ENCODE results near the gene SYNPR.

Gene SYNPR

DNA sequence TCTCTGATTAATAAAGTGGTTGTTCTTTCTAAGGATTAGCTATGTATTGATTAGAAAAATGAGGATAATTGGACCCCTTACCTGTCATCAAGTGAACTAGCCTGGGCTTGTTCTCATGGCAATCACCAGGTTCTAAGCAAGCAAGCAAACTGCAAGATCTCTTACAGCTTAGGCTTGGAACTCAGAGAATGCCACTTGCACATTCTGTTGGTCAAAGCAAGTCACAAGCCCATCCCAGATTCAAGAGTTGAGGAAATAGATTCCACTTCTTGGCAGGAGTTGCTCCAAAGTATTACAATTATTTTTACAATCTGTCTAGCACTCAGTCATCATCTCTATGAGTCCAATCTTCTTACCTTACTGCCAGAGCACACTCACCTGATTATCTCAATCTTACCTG lies 180.3 kb downstream of the SYNPR start:
- Histone ChIP-seq H3K4me1 (ENCODE audit: control insufficient read depth, insufficient read depth, low read length) (no peaks in the 10 kb centered on the region), H3K36me3 (ENCODE audit: control insufficient read depth, insufficient read depth, low read length) (no peaks in the 10 kb centered on the region), H3K27ac (ENCODE audit: low read length) (no peak overlapping the region), H3K9me3 (ENCODE audit: control insufficient read depth, insufficient read depth, low read length) (no peaks in the 10 kb centered on the region), H3K27me3 (ENCODE audit: control insufficient read depth, insufficient read depth, low read length) (no peaks in the 10 kb centered on the region), H3K4me3 (ENCODE audit: low read length) (no peak overlapping the region)
- no peak for DNase-seq (ENCODE audit: low read depth, low spot score)

DNA sequence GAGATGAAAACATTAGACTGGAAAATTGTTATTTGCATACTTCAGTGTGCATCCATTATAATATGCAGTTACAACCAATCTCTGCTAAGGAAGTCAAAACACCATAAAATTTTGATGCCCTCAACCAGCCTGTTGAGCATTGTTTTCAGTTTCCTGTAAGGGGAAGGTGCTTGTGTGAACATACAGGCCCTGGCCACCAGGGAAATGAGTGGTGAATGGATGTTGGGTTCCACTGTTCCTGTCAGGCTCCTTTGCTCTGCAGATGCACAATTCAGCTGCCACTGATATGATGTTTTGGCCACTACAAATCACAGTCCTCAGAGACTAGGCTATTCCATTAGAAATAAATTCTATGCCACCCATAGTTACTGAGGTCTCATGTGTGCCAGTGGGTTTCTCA lies 184.6 kb downstream of the SYNPR start:
- H3K27ac ChIP-seq (ENCODE audit: low read length): no peak overlapping the region
- DNase-seq (ENCODE audit: low read depth, low spot score): no peak
- H3K36me3 ChIP-seq (ENCODE audit: control insufficient read depth, insufficient read depth, low read length): no peaks in the 10 kb centered on the region
- H3K9me3 ChIP-seq (ENCODE audit: control insufficient read depth, insufficient read depth, low read length): no peaks in the 10 kb centered on the region
- no peak overlapping the region for H3K4me3 ChIP-seq (ENCODE audit: low read length)
- H3K4me1 ChIP-seq (ENCODE audit: control insufficient read depth, insufficient read depth, low read length): no peaks in the 10 kb centered on the region
- H3K27me3 ChIP-seq (ENCODE audit: control insufficient read depth, insufficient read depth, low read length): no peaks in the 10 kb centered on the region

GRCh38 chr3:63467392-63467791 lies 189.3 kb downstream of the SYNPR start:
- no CpG with 5 or more reads among the region's 3 CpGs for WGBS (ENCODE audit: insufficient coverage, insufficient read length)
- no peaks in the 10 kb centered on the region for H3K9me3 ChIP-seq (ENCODE audit: control insufficient read depth, insufficient read depth, low read length)
- no peak overlapping the region for H3K4me3 ChIP-seq (ENCODE audit: low read length)
- no peaks in the 10 kb centered on the region for H3K4me1 ChIP-seq (ENCODE audit: control insufficient read depth, insufficient read depth, low read length)
- H3K36me3 ChIP-seq (ENCODE audit: control insufficient read depth, insufficient read depth, low read length): no peaks in the 10 kb centered on the region
- no peak for DNase-seq (ENCODE audit: low read depth, low spot score)
- no peak overlapping the region for H3K27ac ChIP-seq (ENCODE audit: low read length)
- no peaks in the 10 kb centered on the region for H3K27me3 ChIP-seq (ENCODE audit: control insufficient read depth, insufficient read depth, low read length)

- Histone ChIP-seq H3K9me3 (ENCODE audit: control insufficient read depth, insufficient read depth, low read length) (no peaks in the 10 kb centered on the region), H3K4me3 (ENCODE audit: low read length) (no peak overlapping the region), H3K27ac (ENCODE audit: low read length) (no peak overlapping the region), H3K27me3 (ENCODE audit: control insufficient read depth, insufficient read depth, low read length) (no peaks in the 10 kb centered on the region), H3K36me3 (ENCODE audit: control insufficient read depth, insufficient read depth, low read length) (no peaks in the 10 kb centered on the region), H3K4me1 (ENCODE audit: control insufficient read depth, insufficient read depth, low read length) (no peaks in the 10 kb centered on the region)
- no peak for DNase-seq (ENCODE audit: low read depth, low spot score)
- no CpG with 5 or more reads among the region's 1 CpG for WGBS (ENCODE audit: insufficient coverage, insufficient read length)
Measured at GRCh38 chr3:63470745-63471144, 192.6 kb downstream of the SYNPR start.

DNA sequence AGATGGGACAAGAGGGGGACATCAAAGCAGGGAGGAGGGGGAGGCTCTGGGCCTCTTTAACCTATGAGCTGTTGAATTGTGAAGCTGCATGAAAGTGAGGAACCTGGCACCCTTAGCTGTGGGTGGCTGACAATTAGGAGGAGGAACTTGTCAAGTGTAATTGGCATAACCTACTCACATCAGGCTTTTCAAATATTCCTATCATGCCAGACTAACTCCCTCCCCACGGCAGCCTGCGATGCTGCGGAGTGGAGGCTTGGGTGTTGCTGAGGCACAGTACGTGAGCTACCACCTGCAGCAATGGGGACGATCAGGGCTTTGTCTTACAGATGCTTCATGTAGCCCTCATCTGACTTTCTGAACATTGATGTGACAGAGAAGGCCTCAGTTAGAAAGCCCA lies 193.7 kb downstream of the SYNPR start:
- Histone ChIP-seq H3K27me3 (ENCODE audit: control insufficient read depth, insufficient read depth, low read length) (no peaks in the 10 kb centered on the region), H3K4me1 (ENCODE audit: control insufficient read depth, insufficient read depth, low read length) (no peaks in the 10 kb centered on the region), H3K9me3 (ENCODE audit: control insufficient read depth, insufficient read depth, low read length) (no peaks in the 10 kb centered on the region), H3K4me3 (ENCODE audit: low read length) (no peak overlapping the region), H3K36me3 (ENCODE audit: control insufficient read depth, insufficient read depth, low read length) (no peaks in the 10 kb centered on the region), H3K27ac (ENCODE audit: low read length) (no peak overlapping the region)
- WGBS (ENCODE audit: insufficient coverage, insufficient read length): no CpG with 5 or more reads among the region's 5 CpGs
- DNase-seq (ENCODE audit: low read depth, low spot score): no peak

DNA sequence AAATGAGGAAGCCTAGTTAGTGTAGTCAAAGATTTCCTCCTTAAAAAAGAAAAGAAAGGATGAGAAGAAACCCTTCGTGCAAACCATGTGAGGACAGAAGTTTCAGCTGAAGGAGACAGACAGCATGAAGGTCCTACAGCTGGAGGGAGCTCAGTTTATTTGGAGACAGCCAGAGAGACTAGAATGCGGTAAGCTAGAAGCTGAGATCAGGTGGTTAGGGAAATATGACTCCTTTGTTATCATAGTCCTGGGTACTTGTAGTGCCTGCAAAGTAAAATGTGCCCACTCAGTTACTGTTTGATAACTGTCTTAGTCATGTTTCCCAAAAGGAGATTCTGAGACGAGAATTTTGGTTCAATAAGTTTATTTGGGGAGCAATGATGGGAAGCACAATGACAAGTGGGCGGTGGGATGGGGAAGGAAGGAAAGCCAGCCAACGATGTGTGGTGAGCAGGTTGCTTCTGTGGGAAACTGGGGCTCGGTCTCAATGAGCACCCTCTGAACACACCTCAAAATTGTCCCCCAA lies 195.6 kb downstream of the SYNPR start:
- Histone ChIP-seq H3K4me3 (ENCODE audit: low read length) (no peak overlapping the region), H3K27ac (ENCODE audit: low read length) (no peak overlapping the region), H3K27me3 (ENCODE audit: control insufficient read depth, insufficient read depth, low read length) (no peaks in the 10 kb centered on the region), H3K9me3 (ENCODE audit: control insufficient read depth, insufficient read depth, low read length) (no peaks in the 10 kb centered on the region), H3K4me1 (ENCODE audit: control insufficient read depth, insufficient read depth, low read length) (no peaks in the 10 kb centered on the region), H3K36me3 (ENCODE audit: control insufficient read depth, insufficient read depth, low read length) (no peaks in the 10 kb centered on the region)
- no CpG with 5 or more reads among the region's 6 CpGs for WGBS (ENCODE audit: insufficient coverage, insufficient read length)
- no peak for DNase-seq (ENCODE audit: low read depth, low spot score)

DNA sequence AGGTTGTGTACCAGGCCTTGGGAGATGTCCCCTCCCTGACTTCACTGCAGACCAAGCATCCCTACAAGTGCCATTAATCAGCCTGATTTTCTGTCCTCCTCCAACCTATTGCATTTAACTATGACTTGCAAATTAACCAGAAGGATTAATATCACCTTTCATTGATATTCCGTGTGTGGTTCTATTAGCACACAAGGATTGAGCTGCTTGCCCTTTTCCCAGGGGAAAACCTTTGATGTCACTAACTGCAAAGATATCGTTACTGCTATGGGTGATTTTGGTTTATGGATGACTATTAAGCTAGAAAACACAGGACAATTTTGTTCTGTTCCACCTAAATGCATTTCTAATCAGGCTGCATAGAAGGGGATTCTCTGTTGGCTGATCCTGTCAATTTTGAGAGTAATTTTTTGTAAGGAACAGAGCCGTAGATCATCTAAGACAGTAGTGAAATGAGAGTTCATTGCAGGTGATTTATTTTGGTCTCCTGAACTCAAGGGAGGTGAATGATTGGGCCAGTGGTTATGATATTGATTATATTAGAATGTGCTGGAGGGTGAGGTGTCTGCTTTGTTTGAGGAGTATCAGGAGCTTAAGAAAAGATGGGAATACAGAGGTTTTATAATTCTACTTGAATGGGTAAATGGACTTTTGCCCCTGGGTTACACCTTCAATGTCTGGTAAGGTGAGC lies 196.9 kb downstream of the SYNPR start:
- H3K4me1 ChIP-seq (ENCODE audit: control insufficient read depth, insufficient read depth, low read length): no peaks in the 10 kb centered on the region
- H3K27ac ChIP-seq (ENCODE audit: low read length): no peak overlapping the region
- H3K27me3 ChIP-seq (ENCODE audit: control insufficient read depth, insufficient read depth, low read length): no peaks in the 10 kb centered on the region
- DNase-seq (ENCODE audit: low read depth, low spot score): no peak
- no CpG with 5 or more reads among the region's 3 CpGs for WGBS (ENCODE audit: insufficient coverage, insufficient read length)
- H3K4me3 ChIP-seq (ENCODE audit: low read length): no peak overlapping the region
- no peaks in the 10 kb centered on the region for H3K9me3 ChIP-seq (ENCODE audit: control insufficient read depth, insufficient read depth, low read length)
- no peaks in the 10 kb centered on the region for H3K36me3 ChIP-seq (ENCODE audit: control insufficient read depth, insufficient read depth, low read length)

- H3K9me3 ChIP-seq (ENCODE audit: control insufficient read depth, insufficient read depth, low read length): no peaks in the 10 kb centered on the region
- no peak overlapping the region for H3K27ac ChIP-seq (ENCODE audit: low read length)
- H3K36me3 ChIP-seq (ENCODE audit: control insufficient read depth, insufficient read depth, low read length): no peaks in the 10 kb centered on the region
- H3K4me3 ChIP-seq (ENCODE audit: low read length): no peak overlapping the region
- H3K4me1 ChIP-seq (ENCODE audit: control insufficient read depth, insufficient read depth, low read length): no peaks in the 10 kb centered on the region
- no peaks in the 10 kb centered on the region for H3K27me3 ChIP-seq (ENCODE audit: control insufficient read depth, insufficient read depth, low read length)
- WGBS (ENCODE audit: insufficient coverage, insufficient read length): no CpG with 5 or more reads among the region's 8 CpGs
- no peak for DNase-seq (ENCODE audit: low read depth, low spot score)
Measured at GRCh38 chr3:63477494-63478129, 199.5 kb downstream of the SYNPR start.

DNA sequence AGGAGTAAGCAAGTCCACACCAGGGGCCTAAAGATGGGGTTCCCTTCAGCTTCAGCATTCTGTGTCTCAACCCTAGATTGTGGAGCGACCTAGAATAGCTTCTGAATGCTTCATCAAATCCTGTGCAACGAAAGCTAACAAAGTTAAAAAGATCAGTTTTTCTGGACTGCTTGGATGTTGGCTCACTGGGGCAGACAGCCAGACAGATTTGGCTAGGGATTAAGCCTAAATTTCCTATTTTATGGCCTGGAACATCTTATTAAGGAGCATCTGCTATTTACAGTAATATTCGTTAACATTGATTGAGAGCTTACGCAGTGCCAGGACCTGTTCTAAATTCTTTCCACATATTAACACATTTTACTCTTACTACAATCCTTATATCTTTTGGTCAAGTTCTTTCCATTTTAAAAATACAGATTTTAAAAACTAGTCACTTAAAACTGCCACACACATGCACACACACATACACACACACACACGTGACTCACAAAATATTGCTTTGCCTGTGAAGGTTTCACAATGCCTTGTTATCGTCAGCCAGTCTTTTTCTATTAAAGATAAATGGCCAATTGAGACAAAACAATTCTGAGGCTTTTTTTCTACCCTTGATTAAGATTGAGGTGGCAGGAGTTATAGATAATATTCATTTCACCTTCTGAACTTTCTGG lies 201.0 kb downstream of the SYNPR start:
- WGBS (ENCODE audit: insufficient coverage, insufficient read length): no CpG with 5 or more reads among the region's 6 CpGs
- no peaks in the 10 kb centered on the region for H3K27me3 ChIP-seq (ENCODE audit: control insufficient read depth, insufficient read depth, low read length)
- H3K4me1 ChIP-seq (ENCODE audit: control insufficient read depth, insufficient read depth, low read length): no peaks in the 10 kb centered on the region
- H3K9me3 ChIP-seq (ENCODE audit: control insufficient read depth, insufficient read depth, low read length): no peaks in the 10 kb centered on the region
- no peak overlapping the region for H3K27ac ChIP-seq (ENCODE audit: low read length)
- no peak for DNase-seq (ENCODE audit: low read depth, low spot score)
- H3K4me3 ChIP-seq (ENCODE audit: low read length): no peak overlapping the region
- no peaks in the 10 kb centered on the region for H3K36me3 ChIP-seq (ENCODE audit: control insufficient read depth, insufficient read depth, low read length)

- no peaks in the 10 kb centered on the region for H3K36me3 ChIP-seq (ENCODE audit: control insufficient read depth, insufficient read depth, low read length)
- H3K9me3 ChIP-seq (ENCODE audit: control insufficient read depth, insufficient read depth, low read length): no peaks in the 10 kb centered on the region
- H3K27me3 ChIP-seq (ENCODE audit: control insufficient read depth, insufficient read depth, low read length): no peaks in the 10 kb centered on the region
- WGBS (ENCODE audit: insufficient coverage, insufficient read length): no CpG with 5 or more reads among the region's 2 CpGs
- H3K4me1 ChIP-seq (ENCODE audit: control insufficient read depth, insufficient read depth, low read length): no peaks in the 10 kb centered on the region
- H3K4me3 ChIP-seq (ENCODE audit: low read length): no peak overlapping the region
- no peak overlapping the region for H3K27ac ChIP-seq (ENCODE audit: low read length)
- no peak for DNase-seq (ENCODE audit: low read depth, low spot score)
Measured at GRCh38 chr3:63479661-63480035, 201.5 kb downstream of the SYNPR start.

All from iPS DF 6.9 (cell line).